Stomach (tissue), 4 donors: Measurements from ENCODE around the gene LYSMD1.

Source experiments
- CTCF ChIP-seq, 7 experiments: fragments of 450-650 bp in 4 of 7; fragments of 200-600 bp in 3 of 7; sonication (generic) in 3 of 7; IDR thresholded peaks; one replicate each; pipeline ENCODE4 v1.5.1; 2016 to 2019; ENCODE audit warnings: antibody characterized with exemption in 7 of 7, control low read depth in 2 of 7, mild to moderate bottlenecking in 1 of 7
- POLR2AphosphoS5 ChIP-seq, 3 donors: sonication (generic); formaldehyde crosslinking; IDR thresholded peaks; one replicate each; pipeline ENCODE4 v1.6.1; 2016; ENCODE audit warnings: antibody characterized with exemption in 3 of 3

- no peak for TF ChIP-seq POLR2AphosphoS5 (IDR thresholded peaks at IDR 0.05)
- TF ChIP-seq CTCF (IDR thresholded peaks at IDR 0.05), result no peak
Observed at GRCh38 chr1:151158751-151159251, 6.9 kb downstream of the LYSMD1 start.
